22Rv1 (cell line): ENCODE results near the gene GPC6.

ENCODE experiments used
- ZFX ChIP-seq: fragments of 450-650 bp; IDR thresholded peaks from 2 replicates; pipeline ENCODE4 v1.6.1; 2017; ENCODE audit warnings: antibody characterized with exemption, borderline replicate concordance
- TF ChIP-seq, protein P1 (sequence below): fragments of 450-650 bp; IDR thresholded peaks from 2 replicates; pipeline ENCODE4 v1.5.1; 2017; ENCODE audit warnings: mild to moderate bottlenecking

DNA sequence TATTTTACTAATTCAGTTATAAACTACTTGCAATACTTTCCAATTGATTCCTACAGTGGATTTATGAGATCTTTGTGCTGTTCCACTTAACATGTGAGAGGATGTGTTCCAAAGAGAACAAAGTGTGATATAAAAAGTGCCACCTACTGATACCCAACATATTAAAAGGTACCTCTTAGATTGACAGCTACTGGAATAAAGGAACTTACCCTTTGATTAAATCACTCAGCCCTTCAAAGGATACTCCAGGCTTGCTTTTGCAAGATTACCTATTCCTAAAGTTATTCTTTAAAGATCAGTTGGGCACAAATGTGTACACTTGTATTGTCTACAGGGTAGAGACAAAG lies 1187.0 kb downstream of the GPC6 start:
- TF ChIP-seq, protein P1, sequence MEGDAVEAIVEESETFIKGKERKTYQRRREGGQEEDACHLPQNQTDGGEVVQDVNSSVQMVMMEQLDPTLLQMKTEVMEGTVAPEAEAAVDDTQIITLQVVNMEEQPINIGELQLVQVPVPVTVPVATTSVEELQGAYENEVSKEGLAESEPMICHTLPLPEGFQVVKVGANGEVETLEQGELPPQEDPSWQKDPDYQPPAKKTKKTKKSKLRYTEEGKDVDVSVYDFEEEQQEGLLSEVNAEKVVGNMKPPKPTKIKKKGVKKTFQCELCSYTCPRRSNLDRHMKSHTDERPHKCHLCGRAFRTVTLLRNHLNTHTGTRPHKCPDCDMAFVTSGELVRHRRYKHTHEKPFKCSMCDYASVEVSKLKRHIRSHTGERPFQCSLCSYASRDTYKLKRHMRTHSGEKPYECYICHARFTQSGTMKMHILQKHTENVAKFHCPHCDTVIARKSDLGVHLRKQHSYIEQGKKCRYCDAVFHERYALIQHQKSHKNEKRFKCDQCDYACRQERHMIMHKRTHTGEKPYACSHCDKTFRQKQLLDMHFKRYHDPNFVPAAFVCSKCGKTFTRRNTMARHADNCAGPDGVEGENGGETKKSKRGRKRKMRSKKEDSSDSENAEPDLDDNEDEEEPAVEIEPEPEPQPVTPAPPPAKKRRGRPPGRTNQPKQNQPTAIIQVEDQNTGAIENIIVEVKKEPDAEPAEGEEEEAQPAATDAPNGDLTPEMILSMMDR, result no peak
- no peak for TF ChIP-seq ZFX
